OCI-LY3 (cell line): Measurements from ENCODE around the gene CD2BP2.
"Not testable (repeated sequence)": the region's sequence is repeated elsewhere in the genome, so short reads cannot be mapped to it uniquely, and the experiment has no call there.

Experiments used
- CTCF ChIP-seq: fragments of 200-600, 300-600 bp; sonication (generic); IDR thresholded peaks from 2 replicates; pipeline ENCODE4 v1.5.1; 2014; ENCODE audit warnings: antibody characterized with exemption, low read length, low read depth
- EZH2phosphoT487 ChIP-seq: fragments of 200-600 bp; shearing (Covaris generic); IDR thresholded peaks from 2 replicates; pipeline ENCODE4 v1.6.1; 2018; ENCODE audit warnings: antibody characterized with exemption, mixed run types, low read depth

- TF ChIP-seq CTCF, EZH2phosphoT487: not testable (repeated sequence)
These were observed 20.6 kb downstream of the CD2BP2 start for GRCh38 chr16:30334473-30334989.
